SJCRH30 (cell line): ENCODE data around the gene UPK1A. TPM values are rescaled to one million over a fixed set of nuclear protein-coding genes. Genes with fewer than 3 reads are reported as not detected.
"Not testable (repeated sequence)": the region's sequence is repeated elsewhere in the genome, so short reads cannot be mapped to it uniquely, and the experiment has no call there.

Experiments used
- DNase-seq, 2 experiments: peaks; one replicate each; pipeline ENCODE4 v3.0.0-alpha.2; 2015 to 2020
- H3K27ac ChIP-seq: fragments of 250-450 bp; sonication (Bioruptor Pico); 2 replicates; pipeline ENCODE4 v1.5.1; 2020; ENCODE audit warnings: mild to moderate bottlenecking, moderate library complexity
- H3K27me3 ChIP-seq: fragments of 250-450 bp; sonication (Bioruptor Pico); 2 replicates; pipeline ENCODE4 v1.5.1; 2020; ENCODE audit warnings: mild to moderate bottlenecking, moderate library complexity
- H3K36me3 ChIP-seq: fragments of 250-450 bp; sonication (Bioruptor Pico); 2 replicates; pipeline ENCODE4 v1.5.1; 2020; ENCODE audit warnings: mild to moderate bottlenecking, moderate library complexity
- H3K4me1 ChIP-seq: fragments of 250-450 bp; sonication (Bioruptor Pico); 2 replicates; pipeline ENCODE4 v1.5.1; 2020; ENCODE audit warnings: mild to moderate bottlenecking, moderate library complexity
- H3K4me3 ChIP-seq: fragments of 250-450 bp; sonication (Bioruptor Pico); 2 replicates; pipeline ENCODE4 v1.5.1; 2020; ENCODE audit warnings: mild to moderate bottlenecking, moderate library complexity
- H3K9me3 ChIP-seq: fragments of 250-450 bp; sonication (Bioruptor Pico); replicated peaks from 2 replicates; pipeline ENCODE4 v1.5.1; 2020; ENCODE audit warnings: mild to moderate bottlenecking, moderate library complexity
- total RNA-seq: library from RNA; depleted of rRNA; stranded (reverse); fragments of >200 nt; shearing (Covaris generic); gene quantifications from 2 replicates; pipeline ENCODE4 v1.2.3, GENCODE V29; 2014; rRNA removed

Gene UPK1A
- total RNA-seq, 1 experiment from 2014 or later, result not detected

DNA sequence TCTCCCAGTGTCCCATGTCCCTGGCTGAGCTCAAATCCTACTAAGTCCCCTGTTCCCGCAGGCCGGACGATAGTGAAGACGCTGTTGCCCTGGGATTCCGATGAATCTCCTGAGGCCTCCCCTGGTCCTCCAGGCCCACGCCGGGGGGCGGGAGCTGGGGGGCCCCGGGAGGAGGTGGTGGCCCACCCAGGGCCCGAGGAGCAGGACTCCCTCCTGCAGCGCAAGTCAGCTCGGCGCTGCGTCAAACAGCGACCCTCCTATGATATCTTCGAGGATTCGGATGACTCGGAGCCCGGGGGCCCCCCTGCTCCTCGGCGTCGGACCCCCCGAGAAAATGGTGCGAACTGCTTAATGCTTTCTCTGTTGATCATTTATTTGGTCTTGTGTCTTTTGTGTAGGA is 57.4 kb downstream of the UPK1A start:
- Histone ChIP-seq H3K4me1 (peaks cover 5% of the 10 kb centered on the region; the same call in 1 of the 2 replicates), H3K4me3 (no peak overlapping the region), H3K27ac (no peak overlapping the region), H3K9me3 (no peaks in the 10 kb centered on the region), H3K27me3 (no peaks in the 10 kb centered on the region), H3K36me3 (peaks cover 66% of the 10 kb centered on the region)
- DNase-seq, result no peak

DNA sequence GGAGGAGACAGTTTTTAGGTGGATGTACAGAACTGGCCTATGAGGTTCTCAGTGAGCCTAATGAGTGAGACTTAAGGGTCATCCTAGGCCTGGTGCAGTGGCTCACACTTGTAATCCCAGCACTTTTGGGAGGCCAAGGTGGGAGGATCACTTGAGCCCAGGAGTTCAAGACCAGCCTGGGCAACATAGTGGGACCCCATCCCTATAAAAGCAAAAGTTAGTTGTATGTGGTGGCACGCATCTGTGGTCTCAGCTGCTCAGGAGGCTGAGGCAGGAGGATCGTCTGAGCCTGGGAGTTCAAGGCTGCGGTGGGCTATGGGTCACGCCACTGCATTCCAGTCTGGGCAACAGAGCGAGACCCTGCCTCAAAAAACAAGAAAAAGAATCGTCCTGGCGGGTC is 57.8 kb downstream of the UPK1A start:
- not testable (repeated sequence) for DNase-seq, H3K4me3 ChIP-seq, H3K27ac ChIP-seq, H3K4me1 ChIP-seq, H3K9me3 ChIP-seq, H3K27me3 ChIP-seq
- peaks cover 70% of the 10 kb centered on the region for H3K36me3 ChIP-seq

DNA sequence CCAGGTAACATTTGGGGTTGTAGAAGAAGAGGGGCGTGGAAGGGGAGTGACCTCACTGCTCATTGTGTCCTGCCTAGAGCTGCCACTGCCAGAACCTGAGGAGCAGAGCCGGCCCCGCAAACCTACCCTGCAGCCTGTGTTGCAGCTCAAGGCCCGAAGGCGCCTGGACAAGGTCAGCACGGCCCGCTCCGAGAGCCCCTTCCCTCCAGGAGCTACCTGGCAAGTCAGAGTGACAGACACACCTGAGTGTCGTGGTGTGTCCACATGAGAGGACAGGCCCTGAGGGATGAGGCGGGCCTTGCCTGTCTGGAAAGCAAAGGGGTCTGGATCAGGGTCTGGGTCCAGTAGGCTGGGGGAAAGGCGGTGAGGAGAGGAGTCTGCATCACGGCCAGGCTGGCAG is 58.2 kb downstream of the UPK1A start:
- peaks cover 75% of the 10 kb centered on the region for H3K36me3 ChIP-seq

DNA sequence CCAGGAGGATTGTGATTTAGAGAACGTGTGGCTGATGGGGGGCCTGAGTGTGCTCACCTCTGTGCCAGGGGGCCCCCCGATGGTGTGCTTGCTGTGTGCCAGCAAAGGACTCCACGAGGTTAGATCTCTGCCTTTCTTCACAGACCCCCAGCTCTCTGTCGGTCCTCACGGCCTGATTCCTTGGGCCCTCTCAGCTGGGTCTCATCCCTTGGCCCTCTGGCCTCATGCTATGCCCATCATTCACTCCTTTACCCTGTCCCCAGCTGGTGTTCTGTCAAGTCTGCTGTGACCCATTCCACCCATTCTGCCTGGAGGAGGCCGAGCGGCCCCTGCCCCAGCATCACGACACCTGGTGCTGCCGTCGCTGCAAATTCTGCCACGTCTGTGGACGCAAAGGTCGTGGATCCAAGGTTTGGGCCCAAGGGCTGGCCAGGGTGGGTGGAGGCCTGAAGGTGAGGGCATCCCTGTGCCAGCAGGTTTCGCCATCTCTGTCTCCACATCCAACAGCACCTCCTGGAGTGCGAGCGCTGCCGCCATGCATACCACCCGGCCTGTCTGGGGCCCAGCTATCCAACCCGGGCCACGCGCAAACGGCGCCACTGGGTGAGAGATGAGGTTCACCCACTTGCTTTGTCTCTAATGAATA is 59.0 kb downstream of the UPK1A start:
- H3K9me3 ChIP-seq, result no peaks in the 10 kb centered on the region
- H3K27me3 ChIP-seq, result no peaks in the 10 kb centered on the region
- peaks cover 82% of the 10 kb centered on the region for H3K36me3 ChIP-seq
- H3K4me3 ChIP-seq, result no peak overlapping the region
- no peak for DNase-seq
- H3K4me1 ChIP-seq, result no peaks in the 10 kb centered on the region
- no peak overlapping the region for H3K27ac ChIP-seq

More for the DNA sequence above, 58.2 kb downstream of the UPK1A start:
- Histone ChIP-seq H3K4me1 (no peaks in the 10 kb centered on the region), H3K27me3 (no peaks in the 10 kb centered on the region), H3K4me3 (no peak overlapping the region), H3K27ac (no peak overlapping the region), H3K9me3 (no peaks in the 10 kb centered on the region)
- DNase-seq, result no peak

DNA sequence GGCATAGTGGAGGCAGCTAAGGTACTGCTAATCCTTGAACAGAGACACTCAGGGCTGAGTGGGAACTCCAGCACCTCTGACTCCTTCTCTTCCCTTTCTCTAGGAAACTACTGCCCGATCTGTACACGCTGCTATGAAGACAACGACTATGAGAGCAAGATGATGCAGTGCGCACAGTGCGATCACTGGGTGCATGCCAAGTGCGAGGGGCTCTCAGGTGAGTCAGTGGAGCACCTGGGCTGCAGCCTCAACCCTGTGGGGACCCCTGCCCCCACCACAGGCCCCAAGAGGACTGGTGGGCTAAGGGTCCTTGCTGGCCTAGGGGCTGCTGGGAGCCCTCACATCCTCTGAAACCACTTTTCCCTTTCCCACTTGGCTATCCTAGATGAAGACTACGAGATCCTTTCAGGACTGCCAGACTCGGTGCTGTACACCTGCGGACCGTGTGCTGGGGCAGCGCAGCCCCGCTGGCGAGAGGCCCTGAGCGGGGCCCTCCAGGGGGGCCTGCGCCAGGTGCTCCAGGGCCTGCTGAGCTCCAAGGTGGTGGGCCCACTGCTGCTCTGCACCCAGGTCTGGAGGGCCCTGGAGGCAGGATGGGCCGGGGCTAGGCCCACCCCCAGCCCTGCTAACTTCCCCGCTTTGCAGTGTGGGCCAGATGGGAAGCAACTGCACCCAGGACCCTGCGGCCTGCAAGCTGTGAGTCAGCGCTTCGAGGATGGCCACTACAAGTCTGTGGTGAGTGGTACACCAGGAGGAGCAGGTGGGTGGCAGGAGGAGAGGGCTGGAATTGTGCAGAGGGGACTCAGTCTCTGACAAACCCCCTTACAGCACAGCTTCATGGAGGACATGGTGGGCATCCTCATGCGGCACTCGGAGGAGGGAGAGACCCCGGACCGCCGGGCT is 61.0 kb downstream of the UPK1A start:
- Histone ChIP-seq H3K27me3 (no peaks in the 10 kb centered on the region), H3K4me1 (no peaks in the 10 kb centered on the region), H3K4me3 (no peak overlapping the region), H3K9me3 (no peaks in the 10 kb centered on the region), H3K27ac (no peak overlapping the region), H3K36me3 (peaks cover 93% of the 10 kb centered on the region)
- DNase-seq, result no peak

Other genes starting within 250 kb of the UPK1A start
- not detected in 2 replicates for gene FFAR2, start 218.3 kb upstream of the UPK1A start, total RNA-seq
- not detected in 2 replicates for gene KRTDAP, start 176.1 kb upstream of the UPK1A start, total RNA-seq
- not detected in 2 replicates for gene DMKN, start 152.9 kb upstream of the UPK1A start, total RNA-seq
- gene SBSN, start 138.2 kb upstream of the UPK1A start, total RNA-seq, result not detected in 2 replicates
- not detected in 2 replicates for gene GAPDHS, start 133.1 kb upstream of the UPK1A start, total RNA-seq
- gene TMEM147, start 120.9 kb upstream of the UPK1A start, total RNA-seq, result 110 TPM in 2 replicates
- gene ATP4A, start 102.9 kb upstream of the UPK1A start, total RNA-seq, result 0.14 TPM in 1 of 2 replicates, not detected in the other
- gene PMIS2, start 80.3 kb upstream of the UPK1A start, total RNA-seq, result not detected in 2 replicates
- 17.2 and 22.7 TPM in 2 replicates for gene HAUS5, start 53.8 kb upstream of the UPK1A start, total RNA-seq
- 69.9 and 71.3 TPM in 2 replicates for gene RBM42, start 37.5 kb upstream of the UPK1A start, total RNA-seq
- gene ETV2, start 24.8 kb upstream of the UPK1A start, total RNA-seq, result 2.4 and 4.1 TPM in 2 replicates
- gene COX6B1, start 18.2 kb upstream of the UPK1A start, total RNA-seq, result 436 and 590 TPM in 2 replicates
- not detected in 2 replicates for gene ZBTB32, start 38.0 kb downstream of the UPK1A start, total RNA-seq
- 13.1 and 15.1 TPM in 2 replicates for gene KMT2B, start 51.5 kb downstream of the UPK1A start, total RNA-seq
- gene IGFLR1, start 75.9 kb downstream of the UPK1A start, total RNA-seq, result 4.3 and 10.3 TPM in 2 replicates
- gene U2AF1L4, start 78.9 kb downstream of the UPK1A start, total RNA-seq, result 9.7 and 11.4 TPM in 2 replicates
- gene PSENEN, start 79.1 kb downstream of the UPK1A start, total RNA-seq, result 37.7 and 47.2 TPM in 2 replicates
- 4.9 and 6.1 TPM in 2 replicates for gene LIN37, start 82.1 kb downstream of the UPK1A start, total RNA-seq
- gene HSPB6, start 90.5 kb downstream of the UPK1A start, total RNA-seq, result not detected in 2 replicates
- 10.0 and 11.1 TPM in 2 replicates for gene PROSER3, start 91.7 kb downstream of the UPK1A start, total RNA-seq
- 8.9 and 10.5 TPM in 2 replicates for gene ARHGAP33, start 109.0 kb downstream of the UPK1A start, total RNA-seq
- gene PRODH2, start 146.3 kb downstream of the UPK1A start, total RNA-seq, result not detected in 2 replicates
- gene NPHS1, start 186.0 kb downstream of the UPK1A start, total RNA-seq, result not detected in 2 replicates
- not detected in 2 replicates for gene KIRREL2, start 190.4 kb downstream of the UPK1A start, total RNA-seq
- gene APLP1, start 202.1 kb downstream of the UPK1A start, total RNA-seq, result 32.1 and 32.7 TPM in 2 replicates
- gene NFKBID, start 234.0 kb downstream of the UPK1A start, total RNA-seq, result 6.2 and 7.3 TPM in 2 replicates
- gene HCST, start 236.0 kb downstream of the UPK1A start, total RNA-seq, result not detected in 2 replicates
- gene TYROBP, start 241.8 kb downstream of the UPK1A start, total RNA-seq, result not detected in 2 replicates